HG02973 (cell line): Measurements from ENCODE around the gene VPS26C.

Source experiments
- ATAC-seq: cut with Tn5 transposase; IDR thresholded peaks from one replicate; pipeline ENCODE4 v1.9.1; 2021; ENCODE audit warnings: moderate library complexity; ENCODE audit not compliant: unreplicated experiment

Gene VPS26C

GRCh38 chr21:37266515-37267221, 466 bp downstream of the VPS26C start:
- ATAC-seq: peak; percentile 12

- ATAC-seq: no peak
Measured at GRCh38 chr21:37264808-37265207, 2.3 kb downstream of the VPS26C start.

- no peak for ATAC-seq
Measured at GRCh38 chr21:37263827-37264600, 3.1 kb downstream of the VPS26C start.

- ATAC-seq: no peak
Measured at GRCh38 chr21:37259426-37259825, 7.7 kb downstream of the VPS26C start.

- peak; percentile 52 for ATAC-seq
Measured at GRCh38 chr21:37257967-37258877, 8.9 kb downstream of the VPS26C start.

- ATAC-seq: peak; percentile 34
Measured at GRCh38 chr21:37257511-37257966, 9.6 kb downstream of the VPS26C start.

GRCh38 chr21:37253991-37254390, 13.1 kb downstream of the VPS26C start:
- ATAC-seq: no peak

GRCh38 chr21:37251294-37251634, 15.9 kb downstream of the VPS26C start:
- ATAC-seq: no peak

- ATAC-seq: no peak
Measured at GRCh38 chr21:37249112-37249904, 17.8 kb downstream of the VPS26C start.

- no peak for ATAC-seq
Measured at GRCh38 chr21:37248298-37248697, 18.8 kb downstream of the VPS26C start.

- no peak for ATAC-seq
Measured at GRCh38 chr21:37245151-37245550, 22.0 kb downstream of the VPS26C start.

GRCh38 chr21:37244501-37245095, 22.5 kb downstream of the VPS26C start:
- ATAC-seq: no peak

- ATAC-seq: no peak
Measured at GRCh38 chr21:37243961-37244360, 23.2 kb downstream of the VPS26C start.

GRCh38 chr21:37241426-37241825, 25.7 kb downstream of the VPS26C start:
- no peak for ATAC-seq

- ATAC-seq: no peak
Measured at GRCh38 chr21:37240978-37241377, 26.2 kb downstream of the VPS26C start.

GRCh38 chr21:37237764-37238163, 29.4 kb downstream of the VPS26C start:
- no peak for ATAC-seq

- no peak for ATAC-seq
Measured at GRCh38 chr21:37237346-37237745, 29.8 kb downstream of the VPS26C start.

GRCh38 chr21:37233551-37234146, 33.5 kb downstream of the VPS26C start:
- ATAC-seq: no peak

- ATAC-seq: no peak
Measured at GRCh38 chr21:37232274-37233018, 34.7 kb downstream of the VPS26C start.
